H1 (cell line): ENCODE data around the gene ASPA. TPM values are rescaled to one million over a fixed set of nuclear protein-coding genes. Genes with fewer than 3 reads are reported as not detected.
A peak's percentile ranks its signal among the peaks of the same experiment; 100 is the strongest.

Experiments
- CTCF ChIA-PET: fragments of 300-600 bp; sonication (Branson Sonifier 250); formaldehyde crosslinking; loops from one replicate; lab custom pipeline; 2021; ENCODE audit not compliant: partially characterized antibody; lab: Charles Lee
- POLR2A ChIA-PET: fragments of 300-600 bp; sonication (Branson Sonifier 250); formaldehyde crosslinking; loops from one replicate; lab custom pipeline; 2021; ENCODE audit warnings: inconsistent platforms; ENCODE audit not compliant: partially characterized antibody; lab: Charles Lee
- DNase-seq, 2 experiments: peaks; one replicate each; pipeline versions ENCODE4 v3.0.0 to v3.0.0-alpha.2; 2010 to 2022; ENCODE audit warnings: low spot score in 2 of 2, low read depth in 1 of 2, mixed read lengths in 1 of 2
- FAIRE-seq: peaks from 2 replicates; lab custom pipeline; 2011; peaks lifted over from hg19 to GRCh38; lab: Jason Lieb, UNC
- H2AFZ ChIP-seq: 2 replicates; pipeline ENCODE4 v1.8.1; 2012; ENCODE audit warnings: low read length, inconsistent platforms
- H2AK5ac ChIP-seq: 2 replicates; pipeline ENCODE4 v1.6.1; 2013; ENCODE audit warnings: low read depth, low read length
- H2BK120ac ChIP-seq: replicated peaks from 2 replicates; pipeline ENCODE3; 2013; ENCODE audit warnings: low read depth, low read length, inconsistent platforms
- H2BK12ac ChIP-seq: 2 replicates; pipeline ENCODE4 v1.6.1; 2013; ENCODE audit warnings: low read depth, low read length
- H2BK15ac ChIP-seq: 2 replicates; pipeline ENCODE4 v1.6.1; 2013; ENCODE audit warnings: low read length
- H2BK20ac ChIP-seq: 2 replicates; pipeline ENCODE4 v1.6.1; 2013; ENCODE audit warnings: low read length
- H2BK5ac ChIP-seq: 2 replicates; pipeline ENCODE4 v1.6.1; 2013; ENCODE audit warnings: low read depth, low read length
- H3K14ac ChIP-seq: 2 replicates; pipeline ENCODE4 v1.6.1; 2013; ENCODE audit warnings: inconsistent platforms; ENCODE audit not compliant: insufficient read length
- H3K18ac ChIP-seq: 2 replicates; pipeline ENCODE4 v1.6.1; 2013; ENCODE audit warnings: low read length; ENCODE audit errors: extremely low read depth
- H3K23ac ChIP-seq: 2 replicates; pipeline ENCODE4 v1.6.1; 2013; ENCODE audit warnings: inconsistent platforms; ENCODE audit not compliant: insufficient read length
- H3K23me2 ChIP-seq: 2 replicates; pipeline ENCODE4 v1.6.1; 2013; ENCODE audit warnings: low read depth, low read length
- H3K27ac ChIP-seq: 2 replicates; pipeline ENCODE4 v1.6.1; 2011; ENCODE audit warnings: low read depth, low read length, inconsistent platforms
- H3K27me3 ChIP-seq, 4 experiments: replicated peaks in 1 of 4; 1 replicate in 1 of 4; 2 replicates in 3 of 4; pipeline versions ENCODE4 v1.6.1 to v1.8.1; 2011 to 2013; ENCODE audit warnings: low read length in 3 of 4, mild to moderate bottlenecking in 3 of 4, inconsistent platforms in 2 of 4, mixed read lengths in 2 of 4, moderate library complexity in 1 of 4; ENCODE audit not compliant: control insufficient read depth in 3 of 4, insufficient read depth in 3 of 4; ENCODE audit errors: extremely low read depth in 1 of 4
- H3K36me3 ChIP-seq, 4 experiments: 2 replicates each; pipeline versions ENCODE4 v1.6.1 to v1.8.1; 2011 to 2013; ENCODE audit warnings: mild to moderate bottlenecking in 4 of 4, low read length in 3 of 4, moderate library complexity in 2 of 4, control low read depth in 1 of 4, inconsistent platforms in 1 of 4; ENCODE audit not compliant: insufficient read depth in 4 of 4, control insufficient read depth in 2 of 4
- H3K4ac ChIP-seq: replicated peaks from 2 replicates; pipeline ENCODE3; 2013; ENCODE audit warnings: low read length, low read depth, mixed read lengths, inconsistent platforms; ENCODE audit not compliant: insufficient read length
- H3K4me1 ChIP-seq, 4 experiments: replicated peaks in 1 of 4; 1 replicate in 1 of 4; 2 replicates in 3 of 4; pipeline versions ENCODE4 v1.6.1 to v1.8.1; 2011 to 2013; ENCODE audit warnings: low read length in 3 of 4, inconsistent platforms in 2 of 4, mixed read lengths in 1 of 4; ENCODE audit not compliant: insufficient read depth in 4 of 4, control insufficient read depth in 3 of 4
- H3K4me2 ChIP-seq, 2 experiments: 2 replicates each; pipeline versions ENCODE4 v1.6.1 to v1.8.1; 2011 to 2013; ENCODE audit warnings: low read depth in 2 of 2, low read length in 2 of 2, control low read depth in 1 of 2, inconsistent platforms in 1 of 2, mild to moderate bottlenecking in 1 of 2; ENCODE audit not compliant: insufficient read depth in 1 of 2
- H3K4me3 ChIP-seq, 4 experiments: fragments of 200-600, 300-600 bp in 1 of 4; sonication (generic), shearing (Covaris generic), sonication (Bioruptor Twin) in 1 of 4; 2 replicates each; pipeline versions ENCODE4 v1.5.1 to v1.8.1; 2011 to 2016; ENCODE audit warnings: low read length in 4 of 4, low read depth in 3 of 4, control low read depth in 2 of 4, inconsistent platforms in 2 of 4, mild to moderate bottlenecking in 2 of 4, mixed read lengths in 1 of 4, moderate library complexity in 1 of 4; ENCODE audit not compliant: insufficient read depth in 2 of 4; ENCODE audit errors: extremely low read depth in 1 of 4
- H3K56ac ChIP-seq: replicated peaks from 2 replicates; pipeline ENCODE3; 2013; ENCODE audit warnings: low read depth, mild to moderate bottlenecking, mixed read lengths, low read length, inconsistent platforms; ENCODE audit not compliant: insufficient read length
- H3K79me1 ChIP-seq: 2 replicates; pipeline ENCODE4 v1.6.1; 2013; ENCODE audit warnings: low read depth, low read length, control low read depth
- H3K79me2 ChIP-seq, 2 experiments: 2 replicates each; pipeline versions ENCODE4 v1.6.1 to v1.8.1; 2012 to 2013; ENCODE audit warnings: low read length in 2 of 2, mild to moderate bottlenecking in 2 of 2, inconsistent platforms in 1 of 2; ENCODE audit not compliant: insufficient read depth in 2 of 2, control insufficient read depth in 1 of 2
- H3K9ac ChIP-seq, 4 experiments: replicated peaks in 1 of 4; 1 replicate in 1 of 4; 2 replicates in 3 of 4; pipeline versions ENCODE4 v1.6.1 to v1.8.1; 2011 to 2013; ENCODE audit warnings: low read depth in 3 of 4, low read length in 3 of 4, control low read depth in 2 of 4, mild to moderate bottlenecking in 2 of 4, moderate library complexity in 2 of 4, inconsistent platforms in 1 of 4; ENCODE audit errors: extremely low read depth in 1 of 4
- H3K9me3 ChIP-seq, 2 experiments: 2 replicates each; pipeline versions ENCODE4 v1.6.1 to v1.8.1; 2012 to 2013; ENCODE audit warnings: mild to moderate bottlenecking in 2 of 2, moderate library complexity in 2 of 2, control low read depth in 1 of 2, inconsistent platforms in 1 of 2, low read depth in 1 of 2, low read length in 1 of 2, mixed read lengths in 1 of 2; ENCODE audit not compliant: insufficient read depth in 2 of 2
- H4K20me1 ChIP-seq, 2 experiments: replicated peaks in 1 of 2; 2 replicates each; pipeline versions ENCODE3 to v1.8.1; 2011 to 2013; ENCODE audit warnings: inconsistent platforms in 2 of 2, low read length in 2 of 2, mild to moderate bottlenecking in 1 of 2; ENCODE audit not compliant: insufficient read depth in 2 of 2, control insufficient read depth in 1 of 2
- H4K5ac ChIP-seq: 2 replicates; pipeline ENCODE4 v1.6.1; 2013; ENCODE audit warnings: low read length, low read depth, mixed read lengths, inconsistent platforms; ENCODE audit not compliant: insufficient read length
- H4K8ac ChIP-seq: 2 replicates; pipeline ENCODE4 v1.8.0; 2013; ENCODE audit warnings: mild to moderate bottlenecking, moderate library complexity, low read length, inconsistent platforms; ENCODE audit not compliant: insufficient read depth; ENCODE audit errors: extremely low read depth
- H4K91ac ChIP-seq: replicated peaks from 2 replicates; pipeline ENCODE3; 2013; ENCODE audit warnings: low read length, mixed read lengths, inconsistent platforms; ENCODE audit not compliant: insufficient read length
- BACH1 ChIP-seq: IDR thresholded peaks from 2 replicates; pipeline ENCODE4 v1.6.1; 2012; ENCODE audit warnings: low read length, improper control_type of control experiment
- HDAC2 ChIP-seq, 2 experiments: fragments of 300-600 bp in 1 of 2; sonication (generic) in 1 of 2; IDR thresholded peaks; 2 replicates each; pipeline ENCODE4 v1.6.1; 2011 to 2012; ENCODE audit warnings: low read depth in 2 of 2, low read length in 2 of 2, mild to moderate bottlenecking in 2 of 2, moderate library complexity in 2 of 2, borderline replicate concordance in 1 of 2, inconsistent platforms in 1 of 2
- KDM1A ChIP-seq: fragments of 200-600, 300-600 bp; sonication (generic); IDR thresholded peaks from 2 replicates; pipeline ENCODE4 v1.7.1; 2016; ENCODE audit warnings: mild to moderate bottlenecking, low read length, borderline replicate concordance
- KDM5A ChIP-seq: fragments of 200-600 bp; IDR thresholded peaks from 2 replicates; pipeline ENCODE4 v1.7.1; 2012; ENCODE audit warnings: mild to moderate bottlenecking, low read length, inconsistent platforms, mixed read lengths
- NRF1 ChIP-seq: IDR thresholded peaks from 2 replicates; pipeline ENCODE4 v1.6.1; 2011; ENCODE audit warnings: mild to moderate bottlenecking, low read depth, low read length, improper control_type of control experiment
- POLR2AphosphoS5 ChIP-seq: IDR thresholded peaks from 2 replicates; pipeline ENCODE4 v1.6.1; 2011; ENCODE audit warnings: low read depth, low read length
- SAP30 ChIP-seq: fragments of 300-600 bp; sonication (generic); IDR thresholded peaks from 2 replicates; pipeline ENCODE4 v1.7.1; 2012; ENCODE audit warnings: low read length, moderate library complexity, mild to moderate bottlenecking, inconsistent platforms; ENCODE audit not compliant: insufficient read depth, insufficient replicate concordance
- SP1 ChIP-seq: IDR thresholded peaks from 2 replicates; pipeline ENCODE4 v1.6.1; 2011; ENCODE audit warnings: low read depth, low read length
- SP2 ChIP-seq: IDR thresholded peaks from 2 replicates; pipeline ENCODE4 v1.6.1; 2012; ENCODE audit warnings: mild to moderate bottlenecking, low read length, inconsistent platforms
- TAF1 ChIP-seq: IDR thresholded peaks from 2 replicates; pipeline ENCODE4 v1.6.1; 2011; ENCODE audit warnings: mild to moderate bottlenecking, low read depth, low read length
- WGBS, 2 experiments: shearing (Covaris generic) in 1 of 2; methylation state at CpG; one replicate each; pipeline versions ENCODE4 v1.1.6 to v1.1.7; 2013 to 2015; ENCODE audit warnings: low lambda C conversion rate in 2 of 2, mixed read lengths in 2 of 2, inconsistent platforms in 1 of 2, low coverage in 1 of 2, missing lambda C conversion rate in 1 of 2; ENCODE audit not compliant: insufficient replicate concordance in 2 of 2, insufficient coverage in 1 of 2, insufficient read length in 1 of 2; ENCODE audit errors: extremely low coverage in 1 of 2, missing lambda C conversion rate in 1 of 2; 5-methylcytosine and 5-hydroxymethylcytosine counted together
- polyA plus RNA-seq, 7 experiments: library from polyadenylated mRNA; depleted of rRNA in 3 of 7; stranded (reverse) in 5 of 7; unstranded in 2 of 7; fragments of >200 nt in 5 of 7; fragments of 200-250 nt in 2 of 7; gene quantifications; 1 replicate in 5 of 7; 2 replicates in 1 of 7; 4 replicates in 1 of 7; pipeline versions ENCODE4 v1.2.1 to v1.2.3, GENCODE V29; 2011 to 2013; ENCODE audit warnings: missing spikeins in 2 of 7, mixed read lengths in 2 of 7
- total RNA-seq: library from RNA; stranded (reverse); fragmentation: NEBNext Ultra II Directional; extraction: Animal tissue kit (Norgen Biotek cat#: 25700); gene quantifications from 2 replicates; pipeline ENCODE4 v1.2.1, GENCODE V29; 2021

The ASPA gene
- total and polyA plus RNA-seq, 2 of the 8 experiments (the other 6 are each of a cell fraction or from before 2014, with no cell fraction given): 0.03 TPM; not detected in 1

DNA sequence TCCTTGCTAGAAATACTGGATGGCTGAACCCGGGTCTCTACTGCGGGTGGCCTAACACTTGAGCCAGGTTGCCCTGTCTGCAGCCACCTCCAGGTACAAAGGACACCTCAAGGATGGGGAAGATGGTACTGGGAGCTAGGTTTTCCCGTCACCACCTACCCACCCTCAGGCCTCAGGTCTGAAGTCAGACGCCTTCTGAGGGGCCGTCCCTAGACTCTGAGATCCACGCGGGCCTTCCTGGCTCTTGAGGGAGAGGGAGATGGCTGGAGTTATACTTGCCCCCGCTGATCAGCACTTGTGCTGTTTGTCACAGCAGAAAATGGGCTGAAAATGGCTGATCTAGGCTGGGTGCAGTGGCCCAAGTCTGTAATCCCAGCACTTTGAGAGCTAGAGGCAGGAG is 71.2 kb downstream of the ASPA start:
- POLR2A ChIA-PET: no interaction called here
- no peak overlapping the region for H2BK12ac ChIP-seq
- no peak overlapping the region for H3K4me3 ChIP-seq
- no peak overlapping the region for H3K27ac ChIP-seq
- no peaks in the 10 kb centered on the region for H3K79me1 ChIP-seq
- TF ChIP-seq BACH1 (no peak), KDM1A (no peak), NRF1 (no peak), HDAC2 (IDR thresholded peaks at IDR 0.05; ENCODE audit: borderline replicate concordance in 1 of 2, low read depth in 2 of 2, low read length in 2 of 2) (no peak), SAP30 (no peak), KDM5A (no peak), SP1 (no peak), TAF1 (no peak), POLR2AphosphoS5 (no peak), SP2 (no peak)
- peaks cover 0 to 2% (median 0%) of the 10 kb centered on the region in 4 experiments; a peak in 1 of 7 replicates for H3K4me1 ChIP-seq
- no peak overlapping the region for H2AFZ ChIP-seq
- H3K79me2 ChIP-seq: no peaks in the 10 kb centered on the region
- H3K4me2 ChIP-seq: no peak overlapping the region
- H3K23ac ChIP-seq: no peak overlapping the region
- WGBS, 2 experiments: 99% methylated on average over 8 of the region's 8 CpGs; no CpG with 5 or more reads in 1 of the 2 experiments
- H4K8ac ChIP-seq: 0 out of 2 replicates have a peak overlapping the region, but pooled peaks have one; percentile 57
- H4K91ac ChIP-seq: no peak overlapping the region
- no peak overlapping the region for H4K5ac ChIP-seq
- H2BK120ac ChIP-seq: no peak overlapping the region
- no peak overlapping the region for H2BK5ac ChIP-seq
- no peak overlapping the region for H3K4ac ChIP-seq
- H2AK5ac ChIP-seq: no peak overlapping the region
- H3K36me3 ChIP-seq: no peaks in the 10 kb centered on the region
- H2BK20ac ChIP-seq: no peak overlapping the region
- CTCF ChIA-PET: interaction anchor here (0.6 to 2.2 kb wide), 4 partner anchors 12 to 617 kb away, joined by 3 to 11 read pairs (median 4); no protein-coding TSS in a partner anchor
- H3K9me3 ChIP-seq: no peaks in the 10 kb centered on the region
- DNase-seq: no peak
- FAIRE-seq: no peak
- H3K9ac ChIP-seq: no peak overlapping the region
- H3K56ac ChIP-seq: no peak overlapping the region
- H3K18ac ChIP-seq: no peak overlapping the region
- H3K27me3 ChIP-seq: no peaks in the 10 kb centered on the region
- no peak overlapping the region for H3K14ac ChIP-seq
- H2BK15ac ChIP-seq: 0 out of 2 replicates have a peak overlapping the region, but pooled peaks have one; percentile 16
- H3K23me2 ChIP-seq: peaks cover 7% of the 10 kb centered on the region; the same call in 1 of the 2 replicates
- H4K20me1 ChIP-seq: peaks cover 0 to 4% of the 10 kb centered on the region in 2 experiments
